ENCODE results near the gene DSE.

DSE gene

DNA sequence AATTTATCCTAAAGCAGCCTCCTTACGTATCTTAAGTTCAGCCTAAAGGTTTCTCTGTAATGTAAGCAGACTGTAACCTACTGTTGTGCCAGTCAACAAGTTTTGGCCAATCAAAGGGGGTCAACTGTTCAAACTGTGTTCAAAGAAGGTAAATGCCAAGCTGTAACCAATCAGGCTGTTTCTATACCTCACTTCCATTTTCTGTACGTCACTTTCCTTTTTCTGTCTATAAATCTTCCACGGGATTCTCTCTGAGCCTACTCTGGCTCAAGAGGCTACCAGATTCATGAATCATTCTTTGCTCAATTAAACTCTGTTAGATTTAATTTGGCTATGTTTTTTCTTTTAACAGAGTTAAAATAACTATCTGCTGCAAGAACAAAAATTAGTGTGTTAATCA, 85.4 kb downstream of the DSE start:
- Histone ChIP-seq H2AFZ (ENCODE audit: low read depth, low read length, severe bottlenecking) (no peak overlapping the region), H3K79me2 (ENCODE audit: insufficient read depth, low read length) (no peaks in the 10 kb centered on the region), H3K36me3 (ENCODE audit: low read length) (no peaks in the 10 kb centered on the region), H3K27ac (ENCODE audit: low read depth, low read length) (no peak overlapping the region), H3K9me2 (replicated peaks; ENCODE audit: insufficient read depth, low read length) (no peaks in the 10 kb centered on the region), H3K9ac (ENCODE audit: low read length) (no peak overlapping the region), H3K4me3 (ENCODE audit: insufficient read depth, low read length, poor library complexity, severe bottlenecking) (no peak overlapping the region), H3K4me2 (ENCODE audit: low read depth, low read length, poor library complexity, severe bottlenecking) (no peak overlapping the region), H3F3A (ENCODE audit: insufficient read depth) (no peaks in the 10 kb centered on the region), H3K27me3 (ENCODE audit: low read length) (no peaks in the 10 kb centered on the region), H3K9me3 (ENCODE audit: insufficient read depth, low read length) (no peaks in the 10 kb centered on the region), H4K20me1 (ENCODE audit: low read depth, low read length) (no peaks in the 10 kb centered on the region)
- no peak for TF ChIP-seq EZH2phosphoT487 (conservative IDR thresholded peaks at IDR 0.05; ENCODE audit: low read length)
- TF ChIP-seq, protein P1, sequence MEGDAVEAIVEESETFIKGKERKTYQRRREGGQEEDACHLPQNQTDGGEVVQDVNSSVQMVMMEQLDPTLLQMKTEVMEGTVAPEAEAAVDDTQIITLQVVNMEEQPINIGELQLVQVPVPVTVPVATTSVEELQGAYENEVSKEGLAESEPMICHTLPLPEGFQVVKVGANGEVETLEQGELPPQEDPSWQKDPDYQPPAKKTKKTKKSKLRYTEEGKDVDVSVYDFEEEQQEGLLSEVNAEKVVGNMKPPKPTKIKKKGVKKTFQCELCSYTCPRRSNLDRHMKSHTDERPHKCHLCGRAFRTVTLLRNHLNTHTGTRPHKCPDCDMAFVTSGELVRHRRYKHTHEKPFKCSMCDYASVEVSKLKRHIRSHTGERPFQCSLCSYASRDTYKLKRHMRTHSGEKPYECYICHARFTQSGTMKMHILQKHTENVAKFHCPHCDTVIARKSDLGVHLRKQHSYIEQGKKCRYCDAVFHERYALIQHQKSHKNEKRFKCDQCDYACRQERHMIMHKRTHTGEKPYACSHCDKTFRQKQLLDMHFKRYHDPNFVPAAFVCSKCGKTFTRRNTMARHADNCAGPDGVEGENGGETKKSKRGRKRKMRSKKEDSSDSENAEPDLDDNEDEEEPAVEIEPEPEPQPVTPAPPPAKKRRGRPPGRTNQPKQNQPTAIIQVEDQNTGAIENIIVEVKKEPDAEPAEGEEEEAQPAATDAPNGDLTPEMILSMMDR (IDR thresholded peaks at IDR 0.05; ENCODE audit: insufficient read depth, low read length, poor library complexity, severe bottlenecking): no peak

GRCh38 chr6:116456927-116457326, 86.2 kb downstream of the DSE start:
- Histone ChIP-seq H3K9me2 (replicated peaks; ENCODE audit: insufficient read depth, low read length) (no peaks in the 10 kb centered on the region), H3K9me3 (ENCODE audit: insufficient read depth, low read length) (no peaks in the 10 kb centered on the region), H3F3A (ENCODE audit: insufficient read depth) (no peaks in the 10 kb centered on the region), H3K9ac (ENCODE audit: low read length) (no peak overlapping the region), H3K4me2 (ENCODE audit: low read depth, low read length, poor library complexity, severe bottlenecking) (no peak overlapping the region), H3K27me3 (ENCODE audit: low read length) (no peaks in the 10 kb centered on the region), H3K4me3 (ENCODE audit: insufficient read depth, low read length, poor library complexity, severe bottlenecking) (no peak overlapping the region), H3K36me3 (ENCODE audit: low read length) (no peaks in the 10 kb centered on the region), H4K20me1 (ENCODE audit: low read depth, low read length) (no peaks in the 10 kb centered on the region), H2AFZ (ENCODE audit: low read depth, low read length, severe bottlenecking) (no peak overlapping the region), H3K27ac (ENCODE audit: low read depth, low read length) (no peak overlapping the region), H3K79me2 (ENCODE audit: insufficient read depth, low read length) (no peaks in the 10 kb centered on the region)
- TF ChIP-seq, protein P1 (IDR thresholded peaks at IDR 0.05; ENCODE audit: insufficient read depth, low read length, poor library complexity, severe bottlenecking): no peak
- no peak for TF ChIP-seq EZH2phosphoT487 (conservative IDR thresholded peaks at IDR 0.05; ENCODE audit: low read length)

DNA sequence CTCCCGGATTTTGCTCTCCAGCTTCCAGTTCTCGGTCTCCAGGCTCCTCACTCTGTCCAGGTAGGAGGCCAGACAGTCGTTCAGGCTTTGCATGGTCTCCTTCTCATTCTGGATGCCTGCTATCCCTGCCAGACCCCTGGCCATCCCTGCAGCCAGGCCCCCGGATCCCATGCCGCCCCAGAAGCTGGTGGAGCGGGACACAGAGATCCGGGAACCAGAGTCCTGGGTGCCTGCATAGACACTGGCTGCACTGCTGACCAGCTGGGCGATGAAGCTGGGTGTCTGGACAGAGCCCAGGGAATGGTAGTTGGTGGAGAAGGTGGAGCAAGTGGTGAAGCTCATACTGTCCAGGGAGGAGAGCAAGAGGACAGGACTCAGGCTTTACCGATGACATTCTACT, 87.5 kb downstream of the DSE start:
- TF ChIP-seq, protein P1 (IDR thresholded peaks at IDR 0.05; ENCODE audit: insufficient read depth, low read length, poor library complexity, severe bottlenecking): no peak
- TF ChIP-seq EZH2phosphoT487 (conservative IDR thresholded peaks at IDR 0.05; ENCODE audit: low read length): no peak
- Histone ChIP-seq H3K9me3 (ENCODE audit: insufficient read depth, low read length) (no peaks in the 10 kb centered on the region), H3F3A (ENCODE audit: insufficient read depth) (no peaks in the 10 kb centered on the region)

More for the DNA sequence above, 87.5 kb downstream of the DSE start:
- Histone ChIP-seq H3K79me2 (ENCODE audit: insufficient read depth, low read length) (no peaks in the 10 kb centered on the region), H3K27me3 (ENCODE audit: low read length) (no peaks in the 10 kb centered on the region), H3K4me2 (ENCODE audit: low read depth, low read length, poor library complexity, severe bottlenecking) (no peak overlapping the region), H3K9ac (ENCODE audit: low read length) (no peak overlapping the region), H4K20me1 (ENCODE audit: low read depth, low read length) (no peaks in the 10 kb centered on the region), H3K36me3 (ENCODE audit: low read length) (no peaks in the 10 kb centered on the region), H3K4me3 (ENCODE audit: insufficient read depth, low read length, poor library complexity, severe bottlenecking) (no peak overlapping the region), H2AFZ (ENCODE audit: low read depth, low read length, severe bottlenecking) (no peak overlapping the region), H3K27ac (ENCODE audit: low read depth, low read length) (no peak overlapping the region), H3K9me2 (replicated peaks; ENCODE audit: insufficient read depth, low read length) (no peaks in the 10 kb centered on the region)
